Stimulated activated CD8-positive, alpha-beta memory T cell treated with anti-CD3 and anti-CD28 coated beads, Interleukin-2, amount 100 ng/mL, for 1 hour (primary cell): ENCODE data around the gene CT45A9.
"Not testable (repeated sequence)": the region's sequence is repeated elsewhere in the genome, so short reads cannot be mapped to it uniquely, and the experiment has no call there.

Source experiments
- DNase-seq, 2 donors: peaks; one replicate each; pipeline ENCODE4 v3.0.0-alpha.2; 2020; ENCODE audit warnings: low read depth in 2 of 2

Gene CT45A9, protein sequence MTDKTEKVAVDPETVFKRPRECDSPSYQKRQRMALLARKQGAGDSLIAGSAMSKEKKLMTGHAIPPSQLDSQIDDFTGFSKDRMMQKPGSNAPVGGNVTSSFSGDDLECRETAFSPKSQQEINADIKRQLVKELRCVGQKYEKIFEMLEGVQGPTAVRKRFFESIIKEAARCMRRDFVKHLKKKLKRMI

DNA sequence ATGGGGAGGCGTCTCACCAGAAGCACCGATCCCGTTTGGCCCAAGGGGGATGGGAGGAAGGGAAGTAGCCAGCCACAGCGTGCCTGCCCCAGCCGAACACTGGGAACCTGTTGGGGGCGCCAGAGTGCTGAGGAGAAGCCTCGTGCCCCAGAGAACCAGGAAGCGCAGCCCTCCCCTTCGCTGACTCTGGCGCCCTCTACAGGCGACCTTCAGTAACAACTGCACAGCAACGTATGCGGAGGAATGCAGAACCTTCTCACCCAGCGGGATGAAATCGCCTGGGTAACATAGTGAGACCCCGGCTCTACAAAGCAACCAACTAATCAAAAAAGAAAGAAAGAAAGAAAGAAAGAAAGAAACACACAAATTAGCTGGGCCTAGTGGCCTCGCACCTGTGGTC, at the start of gene CT45A9:
Gene CT45A9 (minus strand): TSS at position 101 of the 400 bp plus-strand sequence. CDS start 3,751 bp downstream, outside the sequence.
- not testable (repeated sequence) for DNase-seq

DNA sequence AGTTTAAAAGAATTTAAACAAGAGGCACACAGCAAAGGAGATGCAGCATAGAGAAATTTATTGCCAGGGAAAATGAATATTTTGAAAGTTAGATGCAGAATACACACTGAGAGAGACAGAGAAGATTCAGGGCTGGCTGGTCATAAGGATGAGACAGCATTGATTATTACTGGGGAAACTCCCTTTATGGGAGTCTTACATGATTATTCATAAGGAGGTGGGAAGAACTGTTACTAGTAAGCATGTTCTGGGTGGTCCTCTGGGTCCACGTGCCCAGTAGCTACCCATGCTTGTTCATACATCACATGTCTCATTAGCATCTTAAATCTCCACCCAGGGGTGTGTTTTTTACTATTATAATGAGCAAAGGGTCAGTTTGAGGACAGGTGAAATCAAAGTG, 48.9 kb upstream of the CT45A9 start:
- not testable (repeated sequence) for DNase-seq

DNA sequence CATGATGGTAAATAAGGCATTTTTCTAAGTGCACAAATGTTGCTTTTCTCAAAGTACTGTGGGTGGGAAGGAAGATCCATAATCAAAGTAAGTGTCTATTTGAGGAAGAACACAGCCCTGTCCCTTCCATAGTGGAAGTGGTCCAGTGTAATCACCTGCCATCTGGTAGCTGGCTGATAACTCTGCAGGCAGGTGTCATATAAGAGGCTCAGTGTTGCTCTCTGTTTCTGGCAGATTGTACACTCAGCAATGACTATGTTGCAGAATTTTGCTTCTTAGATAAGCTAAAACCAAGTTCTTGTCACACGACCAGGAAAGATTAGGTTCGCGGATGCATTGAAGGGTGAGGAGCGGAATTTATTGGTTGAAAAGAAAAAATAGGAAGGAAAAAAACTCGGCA, 42.8 kb upstream of the CT45A9 start:
- no peak for DNase-seq

DNA sequence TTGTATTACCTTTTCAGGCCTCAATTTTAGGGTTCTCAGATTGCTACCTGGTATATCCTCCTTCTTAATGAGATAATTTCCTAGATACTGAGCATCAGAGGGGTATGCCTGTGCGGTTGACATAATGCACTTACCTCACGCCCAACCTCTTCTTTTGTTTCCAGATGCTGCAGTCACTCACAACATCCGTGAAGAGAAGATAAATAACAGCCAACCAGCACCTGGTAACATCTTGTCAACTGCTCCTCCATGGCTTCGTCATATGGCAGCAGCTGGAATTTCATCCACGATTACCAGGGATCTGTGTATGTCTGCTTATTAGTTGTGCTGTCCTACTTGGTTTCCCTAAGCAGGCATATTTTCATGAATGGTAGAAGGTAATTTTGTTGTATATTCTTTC, 38.6 kb upstream of the CT45A9 start:
- DNase-seq: no peak

DNA sequence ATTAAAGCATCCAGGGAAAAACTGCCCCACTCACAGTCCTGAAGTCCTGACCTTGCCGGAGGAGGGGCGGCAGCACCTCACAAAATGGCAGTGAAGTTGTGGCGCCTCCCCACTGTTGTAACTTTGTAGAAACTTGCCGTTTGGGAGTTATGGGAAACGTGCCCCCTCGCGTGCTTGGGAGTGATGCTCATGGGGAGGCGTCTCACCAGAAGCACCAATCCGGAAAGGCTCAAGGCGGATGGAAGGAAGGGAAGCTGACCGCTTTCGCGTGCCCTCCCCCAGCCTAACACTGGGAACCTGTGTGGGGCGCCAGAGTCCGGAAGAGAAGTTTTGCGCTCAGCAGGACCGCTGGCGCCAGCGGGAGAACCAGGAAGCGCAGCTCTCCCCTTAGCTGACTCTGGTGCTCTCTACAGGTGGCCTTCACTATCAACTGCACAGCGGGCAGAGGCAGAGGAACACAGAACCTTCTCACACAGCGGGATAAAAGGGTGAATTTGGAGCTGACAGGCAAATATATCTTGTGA, 21.7 kb upstream of the CT45A9 start, which contains the start of the genes CT45A10 and SAGE1:
Gene CT45A10 (minus strand): TSS at position 151 of the 524 bp plus-strand sequence. CDS start 8,100 bp downstream, outside the sequence.
Gene SAGE1 (plus strand): TSS at position 423 of the 524 bp plus-strand sequence. CDS start 2,527 bp downstream, outside the sequence.
- DNase-seq: no peak

DNA sequence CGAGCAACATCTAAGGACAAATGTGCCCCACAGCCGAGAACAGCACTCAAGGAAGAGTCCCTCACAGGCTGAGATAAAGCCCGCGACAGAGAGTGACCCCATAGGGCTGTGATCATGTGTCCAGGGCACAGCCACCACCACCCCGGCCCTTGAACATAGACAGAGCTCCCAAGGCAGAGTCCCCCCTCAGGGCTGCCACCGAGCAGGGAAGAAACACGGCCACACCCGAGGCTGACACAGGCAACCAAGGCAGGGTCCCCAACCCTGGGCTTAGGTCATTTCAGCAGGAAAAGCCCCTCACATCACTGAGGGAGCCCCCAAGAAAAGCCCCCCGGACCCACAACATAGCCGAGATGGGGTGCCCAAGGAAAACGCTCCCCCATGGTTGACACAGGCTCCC, 21.2 kb upstream of the CT45A9 start:
- DNase-seq: no peak

DNA sequence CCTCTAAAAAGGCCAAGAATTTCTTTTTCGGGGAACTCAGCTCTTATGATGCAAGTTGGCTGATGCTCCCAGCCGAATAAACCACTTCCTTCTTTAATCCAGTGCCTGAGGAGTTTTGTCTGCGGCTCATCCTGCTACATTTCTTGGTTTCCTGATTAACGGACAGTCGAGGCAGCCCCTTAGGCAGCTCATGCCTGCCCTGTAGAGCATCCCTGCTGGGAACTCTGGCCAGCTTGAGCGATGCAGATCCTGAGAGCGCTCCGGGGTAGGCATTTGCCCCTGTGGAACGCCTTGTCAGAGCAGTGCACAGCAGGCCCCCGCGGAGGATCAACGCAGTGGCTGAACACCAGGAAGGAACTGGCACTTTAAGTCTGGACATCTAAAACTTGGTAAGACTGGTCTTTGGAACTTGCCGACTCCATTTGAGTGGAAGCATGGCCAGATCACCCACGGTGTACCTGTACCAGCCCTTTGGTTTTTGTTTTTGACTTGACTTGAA, 18.5 kb upstream of the CT45A9 start:
- DNase-seq: no peak

DNA sequence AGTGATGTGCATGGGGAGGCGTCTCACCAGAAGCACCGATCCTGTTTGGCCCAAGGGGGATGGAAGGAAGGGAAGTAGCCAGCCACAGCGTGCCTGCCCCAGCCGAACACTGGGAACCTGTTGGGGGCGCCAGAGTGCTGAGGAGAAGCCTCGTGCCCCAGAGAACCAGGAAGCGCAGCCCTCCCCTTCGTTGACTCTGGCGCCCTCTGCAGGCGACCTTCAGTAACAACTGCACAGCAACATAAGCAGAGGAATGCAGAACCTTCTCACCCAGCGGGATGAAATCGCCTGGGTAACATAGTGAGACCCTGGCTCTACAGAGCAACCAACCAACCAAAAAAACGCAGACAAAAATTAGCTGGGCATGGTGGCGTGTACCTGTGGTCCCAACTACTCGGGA, 17.4 kb upstream of the CT45A9 start:
- DNase-seq: not testable (repeated sequence)

DNA sequence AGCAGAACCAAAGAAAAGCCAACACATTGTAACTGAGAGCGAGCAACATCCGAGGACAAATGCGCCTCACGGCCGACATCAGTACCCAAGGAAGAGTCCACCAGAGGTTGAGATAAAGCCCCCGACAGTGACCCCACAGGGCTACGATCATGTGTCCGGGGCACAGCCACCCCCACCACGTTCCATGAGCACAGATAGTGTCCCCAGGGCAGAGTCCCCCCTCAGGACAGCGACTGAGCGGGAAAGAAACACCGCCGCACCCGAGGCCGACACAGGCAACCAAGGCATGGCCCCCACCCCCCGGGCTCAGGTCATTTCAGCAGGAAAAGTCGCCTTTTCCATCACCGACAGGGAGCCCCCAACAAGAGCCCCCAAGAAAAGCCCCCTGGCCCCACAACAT, 16.6 kb upstream of the CT45A9 start:
- DNase-seq: not testable (repeated sequence)

DNA sequence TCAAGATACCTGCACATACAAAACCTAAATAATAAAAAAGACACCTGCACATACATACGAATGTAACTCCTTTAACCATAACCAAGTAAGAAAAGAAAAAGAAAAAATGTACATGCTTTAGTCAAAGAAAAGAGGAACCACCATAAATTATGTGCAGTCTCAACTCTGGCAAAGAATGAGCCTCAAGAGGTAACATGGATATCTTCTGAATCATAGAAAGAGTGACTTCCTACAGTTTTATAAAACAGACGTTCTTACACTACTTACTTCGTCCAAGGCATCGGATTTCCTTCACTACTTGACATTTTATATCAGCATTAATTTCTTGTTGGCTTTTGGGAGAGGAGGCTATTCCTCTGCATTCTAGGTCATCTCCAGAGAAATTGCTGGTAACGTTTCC, 11.1 kb upstream of the CT45A9 start:
- not testable (repeated sequence) for DNase-seq

DNA sequence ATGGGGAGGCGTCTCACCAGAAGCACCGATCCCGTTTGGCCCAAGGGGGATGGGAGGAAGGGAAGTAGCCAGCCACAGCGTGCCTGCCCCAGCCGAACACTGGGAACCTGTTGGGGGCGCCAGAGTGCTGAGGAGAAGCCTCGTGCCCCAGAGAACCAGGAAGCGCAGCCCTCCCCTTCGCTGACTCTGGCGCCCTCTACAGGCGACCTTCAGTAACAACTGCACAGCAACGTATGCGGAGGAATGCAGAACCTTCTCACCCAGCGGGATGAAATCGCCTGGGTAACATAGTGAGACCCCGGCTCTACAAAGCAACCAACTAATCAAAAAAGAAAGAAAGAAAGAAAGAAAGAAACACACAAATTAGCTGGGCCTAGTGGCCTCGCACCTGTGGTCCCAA, 17.2 kb downstream of the CT45A9 start, which contains the start of gene CT45A8:
Gene CT45A8 (minus strand): TSS at position 101 of the 400 bp plus-strand sequence. CDS start 3,755 bp downstream, outside the sequence.
- DNase-seq: not testable (repeated sequence)

DNA sequence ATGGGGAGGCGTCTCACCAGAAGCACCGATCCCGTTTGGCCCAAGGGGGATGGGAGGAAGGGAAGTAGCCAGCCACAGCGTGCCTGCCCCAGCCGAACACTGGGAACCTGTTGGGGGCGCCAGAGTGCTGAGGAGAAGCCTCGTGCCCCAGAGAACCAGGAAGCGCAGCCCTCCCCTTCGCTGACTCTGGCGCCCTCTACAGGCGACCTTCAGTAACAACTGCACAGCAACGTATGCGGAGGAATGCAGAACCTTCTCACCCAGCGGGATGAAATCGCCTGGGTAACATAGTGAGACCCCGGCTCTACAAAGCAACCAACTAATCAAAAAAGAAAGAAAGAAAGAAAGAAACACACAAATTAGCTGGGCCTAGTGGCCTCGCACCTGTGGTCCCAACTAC, 34.4 kb downstream of the CT45A9 start, which contains the start of gene CT45A7:
Gene CT45A7 (minus strand): TSS at position 101 of the 400 bp plus-strand sequence. CDS start 3,747 bp downstream, outside the sequence.
- not testable (repeated sequence) for DNase-seq

DNA sequence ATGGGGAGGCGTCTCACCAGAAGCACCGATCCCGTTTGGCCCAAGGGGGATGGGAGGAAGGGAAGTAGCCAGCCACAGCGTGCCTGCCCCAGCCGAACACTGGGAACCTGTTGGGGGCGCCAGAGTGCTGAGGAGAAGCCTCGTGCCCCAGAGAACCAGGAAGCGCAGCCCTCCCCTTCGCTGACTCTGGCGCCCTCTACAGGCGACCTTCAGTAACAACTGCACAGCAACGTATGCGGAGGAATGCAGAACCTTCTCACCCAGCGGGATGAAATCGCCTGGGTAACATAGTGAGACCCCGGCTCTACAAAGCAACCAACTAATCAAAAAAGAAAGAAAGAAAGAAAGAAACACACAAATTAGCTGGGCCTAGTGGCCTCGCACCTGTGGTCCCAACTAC, 51.7 kb downstream of the CT45A9 start, which contains the start of gene CT45A2:
Gene CT45A2 (minus strand): TSS at position 101 of the 400 bp plus-strand sequence. CDS start 3,747 bp downstream, outside the sequence.
- DNase-seq: not testable (repeated sequence)
